ENCODE results near the gene MBNL1. TPM values are rescaled to one million over a fixed set of nuclear protein-coding genes. Genes with fewer than 3 reads are reported as not detected.
A peak's percentile ranks its signal among the peaks of the same experiment; 100 is the strongest.

Gene MBNL1
- total RNA-seq, 2 donors from 2014 or later, result 322 to 452 TPM

DNA sequence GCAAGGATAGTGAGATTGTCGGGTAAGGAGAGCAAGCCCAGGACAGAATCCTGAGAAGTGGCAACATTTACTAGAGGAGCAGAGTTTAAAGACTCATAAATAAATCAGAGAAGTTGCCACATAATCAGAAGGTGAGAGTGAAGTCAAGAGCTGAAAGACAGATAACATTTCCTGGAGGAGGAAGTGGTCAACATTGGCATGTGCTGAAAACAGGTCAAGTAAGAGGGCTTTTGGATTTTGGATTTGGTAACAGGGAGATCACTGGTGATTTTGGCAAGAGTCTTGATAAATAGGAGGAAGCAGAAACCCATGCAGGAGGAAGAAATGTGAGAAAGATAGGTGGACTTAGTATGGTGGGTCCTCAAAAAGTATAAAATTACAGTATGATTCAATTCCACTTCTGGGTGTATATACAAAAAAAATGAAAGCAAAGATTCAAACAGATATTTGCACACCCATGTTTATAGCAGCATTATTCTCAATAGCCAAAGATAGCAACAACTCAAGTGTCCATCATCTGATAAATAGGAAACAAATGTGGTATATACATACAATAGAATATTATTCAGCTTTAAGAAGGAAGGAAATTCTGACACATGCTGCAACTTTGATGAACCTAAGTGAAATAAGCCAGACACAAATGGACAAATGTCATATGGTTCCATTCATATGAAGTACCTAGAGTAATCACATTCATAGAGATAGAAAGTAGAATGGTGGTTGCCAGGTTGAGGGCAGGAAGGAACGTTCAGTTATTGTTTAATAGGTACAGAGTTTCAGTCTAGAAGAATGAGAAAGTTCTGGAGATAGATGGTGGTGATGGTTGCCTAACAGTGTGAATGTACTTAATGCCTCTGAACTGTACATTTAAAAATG lies 27.3 kb upstream of the MBNL1 start:
- ATAC-seq (replicated peaks), result peak; percentile 71
- no peaks in the 10 kb centered on the region for H3K9me3 Mint-ChIP-seq

DNA sequence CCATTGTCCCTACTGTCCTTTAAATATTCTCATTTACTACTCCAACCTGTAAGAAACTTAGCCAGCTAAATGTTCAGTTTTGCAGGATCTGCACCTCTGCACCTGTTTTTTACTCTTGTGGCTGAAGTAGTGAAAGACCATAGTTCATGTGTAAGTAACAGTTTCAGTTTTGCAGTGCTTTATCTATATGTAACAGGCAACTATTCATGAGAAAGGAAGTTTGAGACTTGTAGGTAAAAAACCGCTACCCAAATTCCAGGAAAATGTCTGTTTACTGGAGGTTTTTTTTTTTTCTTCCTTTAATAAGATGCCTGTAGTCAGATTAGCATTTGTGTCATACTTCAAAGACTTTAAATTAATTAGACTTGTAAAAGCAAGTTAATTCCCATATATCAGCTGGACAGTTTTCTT lies 25.4 kb upstream of the MBNL1 start:
- Mint-ChIP-seq H3K4me1 (peaks cover 31% of the 10 kb centered on the region), H3K4me3 (peak overlapping the region; percentile 82), H3K36me3 (ENCODE audit: low read depth) (peaks cover 5% of the 10 kb centered on the region), H3K27me3 (no peaks in the 10 kb centered on the region), H3K27ac (peak overlapping the region; percentile 83), H3K9me3 (no peaks in the 10 kb centered on the region)
- ATAC-seq (replicated peaks), result peak; percentile 74

More for the DNA sequence above, 27.3 kb upstream of the MBNL1 start:
- peaks cover 34% of the 10 kb centered on the region for H3K4me1 Mint-ChIP-seq
- peak overlapping the region; percentile 83 for H3K27ac Mint-ChIP-seq
- no peaks in the 10 kb centered on the region for H3K27me3 Mint-ChIP-seq
- H3K36me3 Mint-ChIP-seq (ENCODE audit: low read depth), result peaks cover 5% of the 10 kb centered on the region
- H3K4me3 Mint-ChIP-seq, result peak overlapping the region; percentile 82

DNA sequence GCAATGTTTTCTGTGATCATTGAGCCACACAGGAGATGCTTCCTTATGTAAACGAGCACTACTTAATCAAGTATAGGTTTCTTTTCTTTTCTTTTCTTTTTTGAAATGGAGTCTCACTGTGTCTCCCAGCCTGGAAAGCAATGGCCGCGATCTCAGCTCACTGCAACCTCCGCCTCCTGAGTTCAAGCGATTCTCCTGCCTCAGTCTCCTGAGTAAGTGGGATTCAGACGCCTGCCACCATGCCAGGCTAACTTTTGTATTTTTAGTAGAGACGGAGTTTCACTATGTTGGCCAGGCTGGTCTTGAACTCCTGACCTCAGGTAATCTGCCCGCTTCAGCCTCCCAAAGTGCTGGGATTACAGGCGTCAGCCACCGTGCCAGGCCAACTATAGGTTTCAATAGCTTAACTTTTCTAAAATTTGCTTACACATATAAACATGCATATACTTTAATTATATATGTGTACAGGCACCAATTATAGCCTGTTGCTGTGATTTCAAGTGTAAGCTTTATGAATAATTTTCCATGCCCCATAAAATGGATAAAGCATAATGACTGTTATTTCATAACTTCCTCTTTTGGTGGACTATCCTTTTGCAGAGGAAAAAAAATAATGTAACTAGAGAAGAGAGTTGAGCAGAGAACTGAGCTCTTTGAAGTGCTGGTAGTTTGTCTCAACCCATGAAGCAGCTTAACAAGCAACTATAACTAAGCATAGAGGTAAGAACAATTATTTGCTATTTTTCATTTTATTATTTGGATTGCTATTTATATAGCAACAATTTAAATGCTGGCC lies 24.8 kb upstream of the MBNL1 start:
- ATAC-seq (replicated peaks), result peak; percentile 18
- peaks cover 30% of the 10 kb centered on the region for H3K4me1 Mint-ChIP-seq
- H3K27me3 Mint-ChIP-seq, result no peaks in the 10 kb centered on the region
- no peaks in the 10 kb centered on the region for H3K9me3 Mint-ChIP-seq
- H3K27ac Mint-ChIP-seq, result peak overlapping the region; percentile 83
- peak overlapping the region; percentile 82 for H3K4me3 Mint-ChIP-seq
- H3K36me3 Mint-ChIP-seq (ENCODE audit: low read depth), result peaks cover 5% of the 10 kb centered on the region

DNA sequence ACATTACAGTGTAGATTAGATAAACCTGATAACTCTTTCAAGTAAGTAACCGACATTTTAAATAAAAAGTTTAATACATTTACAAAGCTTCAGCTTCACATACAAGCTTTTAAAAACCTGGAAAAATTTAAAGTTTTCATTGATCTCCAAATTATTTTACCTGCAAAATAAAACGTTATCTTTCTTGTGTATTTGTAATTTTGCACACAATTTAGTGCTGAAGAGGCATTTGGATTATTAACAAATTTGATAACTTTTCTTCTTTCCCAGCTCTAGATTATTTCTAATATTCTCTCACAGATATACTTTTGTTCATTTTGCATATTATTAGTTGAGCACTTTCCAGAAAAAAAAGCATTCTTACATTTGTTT lies 24.2 kb upstream of the MBNL1 start:
- Mint-ChIP-seq H3K4me3 (peak overlapping the region; percentile 82), H3K27me3 (no peaks in the 10 kb centered on the region), H3K27ac (peak overlapping the region; percentile 83), H3K9me3 (no peaks in the 10 kb centered on the region), H3K4me1 (peaks cover 30% of the 10 kb centered on the region), H3K36me3 (ENCODE audit: low read depth) (peaks cover 5% of the 10 kb centered on the region)
- ATAC-seq (replicated peaks), result no peak

DNA sequence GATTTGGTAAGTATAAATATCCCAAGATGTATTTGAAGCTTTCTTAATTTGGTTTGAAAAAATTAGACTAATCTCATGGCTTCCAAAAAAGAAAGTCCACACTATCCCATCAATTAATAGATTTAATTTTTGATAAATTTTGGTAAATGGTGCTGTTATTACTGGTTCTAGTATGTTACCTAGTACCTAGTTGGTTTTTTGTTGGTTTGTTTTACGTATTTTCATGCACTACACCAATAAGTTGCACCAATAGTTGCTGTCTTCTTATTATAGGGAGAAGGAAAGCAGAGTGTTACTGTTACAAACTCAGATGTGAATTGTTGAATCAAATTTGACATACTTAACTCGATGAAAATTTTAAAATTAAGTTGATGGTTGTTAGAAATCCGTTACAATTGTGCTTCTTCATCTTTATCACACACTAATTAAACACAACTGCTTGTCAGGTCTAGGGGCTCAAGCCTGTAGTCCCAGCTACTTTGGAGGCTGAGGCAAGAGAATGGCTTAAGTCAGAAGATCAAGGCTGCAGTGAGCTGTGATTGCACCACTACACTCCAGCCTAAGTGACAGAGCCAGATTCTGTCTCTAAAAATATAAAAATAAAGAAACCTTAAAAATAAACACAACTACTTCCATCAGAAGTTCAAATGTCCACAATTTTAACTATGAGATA lies 23.1 kb upstream of the MBNL1 start:
- peak overlapping the region; percentile 82 for H3K4me3 Mint-ChIP-seq
- H3K36me3 Mint-ChIP-seq (ENCODE audit: low read depth), result peaks cover 5% of the 10 kb centered on the region
- peaks cover 23% of the 10 kb centered on the region for H3K4me1 Mint-ChIP-seq
- H3K9me3 Mint-ChIP-seq, result no peaks in the 10 kb centered on the region
- no peaks in the 10 kb centered on the region for H3K27me3 Mint-ChIP-seq
- H3K27ac Mint-ChIP-seq, result peak overlapping the region; percentile 92
- peak; percentile 30 for ATAC-seq (replicated peaks)

DNA sequence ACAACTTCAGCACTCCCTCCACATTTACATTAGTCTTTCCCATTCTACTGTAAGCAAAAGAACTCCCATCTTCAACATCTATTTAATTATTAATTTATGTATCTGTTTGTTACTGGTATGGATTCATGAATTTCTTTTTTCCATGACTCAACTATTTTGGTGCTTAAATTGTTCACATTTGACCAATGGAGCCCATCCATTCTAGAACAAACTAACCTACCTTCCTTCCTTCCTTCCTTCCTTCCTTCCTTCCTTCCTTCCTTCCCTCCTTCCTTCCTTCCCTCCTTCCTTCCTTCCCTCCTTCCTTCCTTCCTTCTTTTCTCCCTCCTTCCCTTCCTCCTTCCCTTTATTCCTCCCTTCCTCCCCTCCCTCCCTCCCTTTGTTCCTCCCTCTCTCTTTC lies 16.8 kb upstream of the MBNL1 start:
- Mint-ChIP-seq H3K27ac (peak overlapping the region; percentile 99), H3K9me3 (no peaks in the 10 kb centered on the region), H3K27me3 (no peaks in the 10 kb centered on the region), H3K36me3 (ENCODE audit: low read depth) (peaks cover 2% of the 10 kb centered on the region), H3K4me1 (peaks cover 35% of the 10 kb centered on the region), H3K4me3 (peak overlapping the region; percentile 75)
- no peak for ATAC-seq (replicated peaks)

DNA sequence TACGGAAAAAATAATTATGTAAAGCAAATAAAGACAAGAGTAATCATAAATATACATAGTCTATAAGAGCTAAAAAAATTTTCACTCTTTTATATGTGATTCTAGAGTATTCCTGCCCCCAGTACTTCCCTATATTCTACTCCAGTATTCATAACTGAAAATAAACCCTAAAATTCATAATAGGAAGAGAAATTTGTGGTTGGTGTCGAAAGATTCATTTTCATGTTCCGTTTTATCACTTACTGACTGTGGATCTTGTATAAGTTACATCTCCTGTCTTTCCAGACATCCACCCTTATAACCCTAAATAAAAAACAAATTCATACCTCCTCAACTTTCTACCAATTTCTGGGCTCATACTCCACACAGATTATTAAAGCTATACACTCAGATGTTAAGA lies 16.0 kb upstream of the MBNL1 start:
- H3K4me1 Mint-ChIP-seq, result peaks cover 39% of the 10 kb centered on the region
- peaks cover 11% of the 10 kb centered on the region for H3K36me3 Mint-ChIP-seq (ENCODE audit: low read depth)
- peak overlapping the region; percentile 99 for H3K27ac Mint-ChIP-seq
- peak; percentile 18 for ATAC-seq (replicated peaks)
- H3K4me3 Mint-ChIP-seq, result peak overlapping the region; percentile 75
- H3K9me3 Mint-ChIP-seq, result no peaks in the 10 kb centered on the region
- no peaks in the 10 kb centered on the region for H3K27me3 Mint-ChIP-seq

DNA sequence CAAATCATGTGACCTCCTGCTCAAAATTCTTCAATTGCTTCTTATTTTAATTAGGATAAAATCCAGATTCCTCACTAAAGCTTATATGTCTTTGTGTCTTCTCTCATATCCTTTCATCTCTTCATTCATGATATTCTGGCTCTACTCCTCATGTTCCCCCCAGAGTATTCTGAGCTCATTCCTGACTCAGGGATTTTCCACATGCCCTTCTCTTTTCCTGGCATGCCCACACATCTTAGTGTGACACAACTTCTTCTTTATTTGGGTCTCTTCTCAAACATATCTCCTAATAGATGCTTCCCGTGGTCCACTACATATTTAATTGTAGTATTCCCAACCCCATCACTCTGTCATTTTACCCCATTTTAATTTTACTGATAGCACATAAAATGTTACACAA lies 15.2 kb upstream of the MBNL1 start:
- no peaks in the 10 kb centered on the region for H3K27me3 Mint-ChIP-seq
- no peak for ATAC-seq (replicated peaks)
- no peaks in the 10 kb centered on the region for H3K9me3 Mint-ChIP-seq
- peaks cover 39% of the 10 kb centered on the region for H3K4me1 Mint-ChIP-seq
- peak overlapping the region; percentile 75 for H3K4me3 Mint-ChIP-seq
- peaks cover 15% of the 10 kb centered on the region for H3K36me3 Mint-ChIP-seq (ENCODE audit: low read depth)
- peak overlapping the region; percentile 99 for H3K27ac Mint-ChIP-seq

DNA sequence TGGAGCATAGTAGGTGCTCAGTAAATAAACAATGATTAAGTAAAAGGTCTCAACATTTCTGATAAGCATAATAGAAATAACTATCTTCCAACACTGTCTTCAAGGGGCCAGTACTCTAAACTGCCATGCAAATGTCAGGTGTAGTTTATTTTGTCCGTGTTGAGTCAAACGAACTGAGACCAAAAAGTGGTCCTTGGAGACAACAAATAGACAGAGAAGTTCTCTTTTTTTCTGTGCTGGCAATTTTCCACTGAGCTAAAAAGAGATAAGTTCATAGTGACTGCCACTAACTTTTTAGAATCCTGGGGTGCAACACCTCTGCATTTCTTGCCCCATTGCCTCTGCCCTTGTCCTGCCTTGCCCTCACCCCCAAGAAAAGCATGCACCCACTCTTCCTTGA lies 14.7 kb upstream of the MBNL1 start:
- H3K9me3 Mint-ChIP-seq, result no peaks in the 10 kb centered on the region

DNA sequence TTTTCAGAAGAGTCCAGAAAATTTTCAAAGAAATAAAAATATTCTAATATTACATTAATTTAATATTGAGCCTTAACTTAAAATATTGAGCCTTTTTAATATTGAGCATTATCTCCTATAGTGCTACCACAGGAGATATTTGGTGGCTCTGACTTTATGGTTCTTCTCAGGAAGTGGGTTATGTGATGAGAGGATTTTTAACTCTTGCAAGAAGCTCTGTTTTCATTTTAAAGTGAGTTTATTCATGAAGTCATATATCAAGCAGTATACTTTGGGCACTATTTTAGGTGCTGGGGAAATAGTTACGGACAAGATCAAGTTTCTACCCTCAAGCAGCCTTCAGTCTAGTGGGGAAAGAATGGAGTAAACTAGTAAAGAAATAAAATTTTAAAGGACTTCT lies 13.4 kb upstream of the MBNL1 start:
- Mint-ChIP-seq H3K27ac (peak overlapping the region; percentile 99), H3K4me1 (peaks cover 52% of the 10 kb centered on the region), H3K4me3 (peak overlapping the region; percentile 75), H3K27me3 (no peaks in the 10 kb centered on the region), H3K9me3 (no peaks in the 10 kb centered on the region), H3K36me3 (ENCODE audit: low read depth) (peaks cover 16% of the 10 kb centered on the region)
- no peak for ATAC-seq (replicated peaks)

More for the DNA sequence above, 14.7 kb upstream of the MBNL1 start:
- Mint-ChIP-seq H3K4me1 (peaks cover 41% of the 10 kb centered on the region), H3K4me3 (peak overlapping the region; percentile 75), H3K36me3 (ENCODE audit: low read depth) (peaks cover 16% of the 10 kb centered on the region), H3K27me3 (no peaks in the 10 kb centered on the region), H3K27ac (peak overlapping the region; percentile 99)
- ATAC-seq (replicated peaks), result no peak

DNA sequence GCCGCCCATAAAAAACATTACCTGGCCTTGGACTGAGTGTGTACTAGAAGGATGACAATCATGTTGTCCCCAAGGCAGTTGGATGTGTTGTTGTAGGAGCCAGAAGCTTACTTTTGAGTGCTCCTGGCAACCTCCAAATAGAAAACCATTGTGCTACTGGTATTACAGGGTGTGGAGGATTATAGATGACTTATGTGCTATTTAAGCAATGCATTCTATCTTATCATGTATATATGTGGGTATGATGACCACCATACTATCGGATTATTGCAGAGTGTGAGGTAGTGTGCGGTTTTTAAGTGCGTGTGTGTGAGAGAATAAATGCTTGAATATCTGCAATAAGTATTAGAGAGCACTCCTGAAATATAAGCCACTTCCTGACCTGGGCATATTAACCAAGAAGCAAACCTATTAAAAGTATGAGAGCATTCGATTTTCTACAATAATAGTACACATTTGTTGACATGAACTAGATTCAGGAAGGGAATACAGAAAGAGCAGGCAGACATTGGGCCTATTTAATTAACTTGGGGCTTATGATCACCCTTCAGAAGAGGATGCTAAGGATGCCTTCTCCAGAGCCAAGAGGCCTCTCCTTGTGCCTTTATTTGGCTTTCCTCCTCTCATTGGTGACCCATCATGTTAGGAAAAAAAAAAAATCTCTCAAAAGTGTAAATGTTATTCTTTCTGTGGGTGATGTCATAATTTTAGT lies 11.7 kb upstream of the MBNL1 start:
- H3K4me1 Mint-ChIP-seq, result peaks cover 52% of the 10 kb centered on the region
- H3K27ac Mint-ChIP-seq, result peak overlapping the region; percentile 99
- ATAC-seq (replicated peaks), result peak; percentile 47
- no peaks in the 10 kb centered on the region for H3K9me3 Mint-ChIP-seq
- H3K36me3 Mint-ChIP-seq (ENCODE audit: low read depth), result peaks cover 17% of the 10 kb centered on the region
- no peaks in the 10 kb centered on the region for H3K27me3 Mint-ChIP-seq
- H3K4me3 Mint-ChIP-seq, result peak overlapping the region; percentile 75

DNA sequence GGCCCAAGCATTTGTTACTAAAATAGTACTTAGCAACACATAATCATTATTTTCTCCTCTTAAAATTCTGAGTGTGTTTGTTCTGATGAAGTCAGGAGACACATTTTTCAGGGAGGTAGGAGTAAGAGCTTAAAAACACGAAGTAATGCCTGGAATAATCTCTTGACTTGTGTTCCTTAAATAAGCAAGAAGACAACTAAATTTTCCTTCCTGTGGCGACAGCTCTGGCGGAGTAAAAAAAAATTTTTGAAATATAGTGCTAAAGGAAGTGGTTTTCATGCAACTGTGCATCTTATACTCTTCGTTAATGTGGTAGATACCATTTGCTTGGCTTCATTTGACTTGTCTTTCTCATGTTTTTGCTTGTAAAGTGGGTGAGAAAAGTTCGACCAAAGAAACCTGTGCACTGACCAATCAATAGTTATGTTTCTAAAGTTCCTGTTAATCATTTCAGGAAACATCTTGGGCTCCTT lies 11.1 kb upstream of the MBNL1 start:
- Mint-ChIP-seq H3K36me3 (ENCODE audit: low read depth) (peaks cover 21% of the 10 kb centered on the region), H3K4me3 (peak overlapping the region; percentile 75), H3K27me3 (no peaks in the 10 kb centered on the region), H3K9me3 (no peaks in the 10 kb centered on the region), H3K27ac (peak overlapping the region; percentile 99), H3K4me1 (peaks cover 53% of the 10 kb centered on the region)
- peak; percentile 31 for ATAC-seq (replicated peaks)

DNA sequence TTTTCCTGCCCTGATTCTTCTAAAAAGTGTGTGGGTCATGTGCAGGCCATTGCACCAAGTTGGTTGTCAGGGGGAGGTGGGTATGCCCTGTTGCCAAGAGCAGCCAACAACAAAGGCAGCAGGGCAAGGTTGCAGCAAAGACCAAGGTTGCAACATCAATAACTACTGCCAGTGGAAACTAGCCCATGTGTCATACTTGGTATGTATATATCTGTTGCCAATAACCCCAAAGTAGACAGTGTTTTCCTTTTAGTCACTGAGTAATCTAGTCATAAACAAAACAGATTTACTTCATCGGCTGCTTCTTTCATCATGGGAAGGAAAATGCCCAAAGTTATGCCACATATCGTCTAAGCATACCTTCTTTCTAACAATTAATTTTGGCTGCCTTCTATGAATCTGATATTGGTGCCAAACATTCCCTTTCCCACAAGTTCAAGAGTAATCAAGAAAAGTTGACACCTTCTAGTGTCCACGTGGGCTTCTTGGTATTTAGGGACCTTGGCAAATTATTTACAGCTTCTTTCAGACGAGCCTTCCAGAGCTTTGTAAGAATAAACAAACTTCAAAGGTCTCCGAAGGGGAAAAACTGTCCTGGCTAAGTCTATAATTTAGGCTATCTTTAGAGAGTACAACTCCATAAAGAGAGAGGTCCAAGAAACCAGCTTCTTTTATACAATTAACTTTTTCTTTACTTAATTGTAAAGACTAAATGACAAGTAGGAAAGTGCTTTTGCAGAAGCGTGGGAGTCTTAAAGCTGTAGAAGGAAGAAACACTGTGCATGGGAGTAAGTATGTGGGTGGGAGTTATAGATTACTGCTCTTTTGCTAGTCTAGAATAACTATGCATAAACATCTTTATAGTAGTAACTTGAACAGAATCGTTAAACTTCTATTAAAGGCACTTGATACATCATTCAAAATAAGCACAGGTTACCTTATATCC lies 10.0 kb upstream of the MBNL1 start:
- Mint-ChIP-seq H3K36me3 (ENCODE audit: low read depth) (peaks cover 21% of the 10 kb centered on the region), H3K4me3 (peak overlapping the region; percentile 75), H3K27ac (peak overlapping the region; percentile 99), H3K4me1 (peaks cover 44% of the 10 kb centered on the region), H3K27me3 (no peaks in the 10 kb centered on the region), H3K9me3 (no peaks in the 10 kb centered on the region)
- ATAC-seq (replicated peaks), result peak; percentile 85

Measured in activated T-helper 17 cell treated with anti-CD3 and anti-CD28 coated beads, Interleukin-2, amount 50 U/mL, for 72 hours (primary cell).